Measurements from ENCODE around the gene FOXD1.
"Not testable (repeated sequence)": the region's sequence is repeated elsewhere in the genome, so short reads cannot be mapped to it uniquely, and the experiment has no call there.

The FOXD1 gene

DNA sequence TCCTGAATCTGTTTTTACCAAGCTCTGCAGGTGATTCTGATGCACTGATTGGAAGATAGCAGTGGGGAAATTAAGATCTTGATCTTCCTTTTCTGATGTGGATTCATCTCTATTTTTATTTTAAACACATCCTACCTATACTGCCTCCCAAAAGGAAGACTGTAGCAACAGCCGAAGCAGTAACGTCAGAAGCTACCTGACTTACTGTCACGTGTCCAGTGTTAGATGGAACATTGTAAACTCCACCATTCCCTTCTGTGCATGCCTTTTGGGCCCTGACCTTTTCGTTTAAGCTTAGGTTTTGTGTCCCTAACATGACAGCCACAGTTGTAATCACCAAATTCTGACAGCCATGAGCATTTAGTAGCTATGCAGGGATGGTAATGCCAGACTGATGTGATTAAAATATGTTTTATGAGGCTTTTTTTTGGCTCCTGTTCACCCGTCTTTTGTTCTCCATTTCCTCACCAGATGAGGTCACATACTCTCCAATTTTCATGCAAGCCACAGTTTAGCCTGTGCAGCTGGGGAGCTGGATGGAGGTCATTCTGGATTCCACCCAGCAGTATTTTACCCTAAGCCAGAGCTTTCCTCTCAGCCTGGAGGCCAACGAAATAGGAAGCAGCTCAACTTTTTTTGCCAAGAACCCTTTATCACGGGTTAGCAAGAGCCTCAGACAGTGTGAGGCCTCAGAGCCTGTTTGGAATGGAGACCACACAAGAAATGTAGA is 15.6 kb upstream of the FOXD1 start:
- H3K36me3 ChIP-seq (ENCODE audit: control insufficient read depth, low read length) = no peaks in the 10 kb centered on the region
- H3K4me3 ChIP-seq (ENCODE audit: low read length) = no peak overlapping the region
- H3K9me2 ChIP-seq (replicated peaks; ENCODE audit: control insufficient read depth, low read length) = no peaks in the 10 kb centered on the region
- no peaks in the 10 kb centered on the region for H3K79me2 ChIP-seq (ENCODE audit: control insufficient read depth, low read length)
- no peak for TF ChIP-seq EZH2phosphoT487 (IDR thresholded peaks at IDR 0.05; ENCODE audit: borderline replicate concordance, low read length)
- TF ChIP-seq, protein P1, sequence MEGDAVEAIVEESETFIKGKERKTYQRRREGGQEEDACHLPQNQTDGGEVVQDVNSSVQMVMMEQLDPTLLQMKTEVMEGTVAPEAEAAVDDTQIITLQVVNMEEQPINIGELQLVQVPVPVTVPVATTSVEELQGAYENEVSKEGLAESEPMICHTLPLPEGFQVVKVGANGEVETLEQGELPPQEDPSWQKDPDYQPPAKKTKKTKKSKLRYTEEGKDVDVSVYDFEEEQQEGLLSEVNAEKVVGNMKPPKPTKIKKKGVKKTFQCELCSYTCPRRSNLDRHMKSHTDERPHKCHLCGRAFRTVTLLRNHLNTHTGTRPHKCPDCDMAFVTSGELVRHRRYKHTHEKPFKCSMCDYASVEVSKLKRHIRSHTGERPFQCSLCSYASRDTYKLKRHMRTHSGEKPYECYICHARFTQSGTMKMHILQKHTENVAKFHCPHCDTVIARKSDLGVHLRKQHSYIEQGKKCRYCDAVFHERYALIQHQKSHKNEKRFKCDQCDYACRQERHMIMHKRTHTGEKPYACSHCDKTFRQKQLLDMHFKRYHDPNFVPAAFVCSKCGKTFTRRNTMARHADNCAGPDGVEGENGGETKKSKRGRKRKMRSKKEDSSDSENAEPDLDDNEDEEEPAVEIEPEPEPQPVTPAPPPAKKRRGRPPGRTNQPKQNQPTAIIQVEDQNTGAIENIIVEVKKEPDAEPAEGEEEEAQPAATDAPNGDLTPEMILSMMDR (IDR thresholded peaks at IDR 0.05; ENCODE audit: low read depth, low read length, poor library complexity, severe bottlenecking) = no peak
- no peaks in the 10 kb centered on the region for H4K20me1 ChIP-seq (ENCODE audit: control insufficient read depth, insufficient read depth, low read depth, low read length)
- H3K4me1 ChIP-seq (ENCODE audit: control insufficient read depth, low read length) = no peaks in the 10 kb centered on the region
- H3K4me2 ChIP-seq (ENCODE audit: low read length) = no peak overlapping the region
- H3K27me3 ChIP-seq (ENCODE audit: control insufficient read depth, low read length) = peaks cover 17% of the 10 kb centered on the region
- H3K9me3 ChIP-seq (ENCODE audit: control insufficient read depth, insufficient read depth, low read length) = no peaks in the 10 kb centered on the region; the same call in 1 of the 2 replicates
- no peaks in the 10 kb centered on the region for H3F3A ChIP-seq (ENCODE audit: control insufficient read depth, insufficient read depth)
- no peak overlapping the region for H3K27ac ChIP-seq (ENCODE audit: low read depth, low read length)

DNA sequence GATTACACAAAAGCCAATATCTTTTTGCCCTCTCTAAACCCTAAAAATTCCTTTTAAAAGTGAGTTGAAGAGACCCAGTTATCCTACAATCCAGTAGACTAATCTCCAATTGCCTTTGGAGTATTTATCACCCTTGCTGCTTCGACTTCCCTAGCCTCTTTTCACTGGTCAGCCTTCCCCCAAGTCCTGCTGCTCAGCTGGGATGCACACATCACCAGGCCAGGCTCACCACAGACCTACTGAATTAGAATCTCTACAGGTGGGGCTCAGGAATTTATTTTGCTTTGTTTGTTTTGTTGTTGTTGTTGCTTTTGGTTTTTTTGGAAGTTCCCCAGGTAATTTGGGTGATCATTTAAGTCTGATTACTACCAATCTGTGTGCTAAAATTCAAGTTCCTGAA is 11.6 kb upstream of the FOXD1 start:
- Histone ChIP-seq H3F3A (ENCODE audit: control insufficient read depth, insufficient read depth) (no peaks in the 10 kb centered on the region), H3K27ac (ENCODE audit: low read depth, low read length) (no peak overlapping the region), H3K9me2 (replicated peaks; ENCODE audit: control insufficient read depth, low read length) (no peaks in the 10 kb centered on the region), H3K36me3 (ENCODE audit: control insufficient read depth, low read length) (no peaks in the 10 kb centered on the region), H3K4me3 (ENCODE audit: low read length) (no peak overlapping the region), H3K4me2 (ENCODE audit: low read length) (no peak overlapping the region), H4K20me1 (ENCODE audit: control insufficient read depth, insufficient read depth, low read depth, low read length) (no peaks in the 10 kb centered on the region), H3K4me1 (ENCODE audit: control insufficient read depth, low read length) (no peaks in the 10 kb centered on the region), H3K27me3 (ENCODE audit: control insufficient read depth, low read length) (peaks cover 21% of the 10 kb centered on the region), H3K9me3 (ENCODE audit: control insufficient read depth, insufficient read depth, low read length) (no peaks in the 10 kb centered on the region), H3K79me2 (ENCODE audit: control insufficient read depth, low read length) (no peaks in the 10 kb centered on the region)
- no peak for TF ChIP-seq EZH2phosphoT487 (IDR thresholded peaks at IDR 0.05; ENCODE audit: borderline replicate concordance, low read length)
- TF ChIP-seq, protein P1 (IDR thresholded peaks at IDR 0.05; ENCODE audit: low read depth, low read length, poor library complexity, severe bottlenecking) = no peak

DNA sequence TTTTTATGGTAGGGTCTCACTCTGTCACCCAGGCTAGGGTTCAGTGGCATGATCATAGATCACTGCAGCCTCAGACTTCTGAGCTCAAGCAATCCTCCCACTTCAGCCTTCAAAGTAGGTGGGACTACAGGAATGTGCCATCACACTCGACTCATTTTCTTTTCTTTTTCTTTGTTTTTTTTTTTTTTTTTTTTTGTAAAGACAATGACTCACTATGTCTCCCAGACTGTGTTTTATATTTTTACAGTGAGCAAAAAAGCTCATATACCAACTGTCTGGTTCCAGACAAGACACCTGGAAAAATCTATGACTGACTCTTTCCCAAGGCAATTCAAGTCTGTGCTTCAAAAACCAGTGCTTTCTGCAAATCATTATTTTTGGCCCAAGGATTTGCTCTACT is 10.8 kb upstream of the FOXD1 start:
- no peaks in the 10 kb centered on the region for H3K9me2 ChIP-seq (replicated peaks; ENCODE audit: control insufficient read depth, low read length)
- H3K9me3 ChIP-seq (ENCODE audit: control insufficient read depth, insufficient read depth, low read length) = no peaks in the 10 kb centered on the region
- no peaks in the 10 kb centered on the region for H3K4me1 ChIP-seq (ENCODE audit: control insufficient read depth, low read length)
- no peak overlapping the region for H3K27ac ChIP-seq (ENCODE audit: low read depth, low read length)
- H3K36me3 ChIP-seq (ENCODE audit: control insufficient read depth, low read length) = no peaks in the 10 kb centered on the region
- TF ChIP-seq EZH2phosphoT487 (IDR thresholded peaks at IDR 0.05; ENCODE audit: borderline replicate concordance, low read length) = no peak
- TF ChIP-seq, protein P1 (IDR thresholded peaks at IDR 0.05; ENCODE audit: low read depth, low read length, poor library complexity, severe bottlenecking) = no peak
- no peaks in the 10 kb centered on the region for H3K79me2 ChIP-seq (ENCODE audit: control insufficient read depth, low read length)
- H3K27me3 ChIP-seq (ENCODE audit: control insufficient read depth, low read length) = peaks cover 18% of the 10 kb centered on the region
- no peak overlapping the region for H3K4me2 ChIP-seq (ENCODE audit: low read length)
- no peak overlapping the region for H3K4me3 ChIP-seq (ENCODE audit: low read length)
- H4K20me1 ChIP-seq (ENCODE audit: control insufficient read depth, insufficient read depth, low read depth, low read length) = no peaks in the 10 kb centered on the region
- H3F3A ChIP-seq (ENCODE audit: control insufficient read depth, insufficient read depth) = no peaks in the 10 kb centered on the region

DNA sequence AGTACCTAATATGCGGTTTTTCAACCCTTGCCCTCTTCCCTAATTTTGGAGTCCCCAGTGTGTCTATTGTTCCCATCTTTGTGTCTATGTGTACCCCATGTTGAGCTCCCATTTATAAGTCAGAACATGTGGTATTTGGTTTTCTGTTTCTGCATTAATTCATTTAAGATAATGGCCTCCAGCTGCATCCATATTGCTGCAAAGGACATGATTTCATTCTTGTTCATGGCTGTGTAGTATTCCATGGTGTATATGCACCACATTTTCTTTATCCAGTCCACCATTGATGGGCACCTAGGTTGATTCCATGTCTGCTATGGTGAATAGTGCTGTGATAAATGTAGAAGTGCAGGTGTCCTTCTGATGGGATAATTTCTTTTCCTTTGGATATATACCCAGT is 7.9 kb upstream of the FOXD1 start:
- not testable (repeated sequence) for H3K4me2 ChIP-seq (ENCODE audit: low read length); H3K4me1 ChIP-seq (ENCODE audit: control insufficient read depth, low read length); H3K9me2 ChIP-seq (replicated peaks; ENCODE audit: control insufficient read depth, low read length); H3K4me3 ChIP-seq (ENCODE audit: low read length); H3F3A ChIP-seq (ENCODE audit: control insufficient read depth, insufficient read depth); H3K27ac ChIP-seq (ENCODE audit: low read depth, low read length); H3K9me3 ChIP-seq (ENCODE audit: control insufficient read depth, insufficient read depth, low read length); H3K79me2 ChIP-seq (ENCODE audit: control insufficient read depth, low read length); H3K36me3 ChIP-seq (ENCODE audit: control insufficient read depth, low read length); H4K20me1 ChIP-seq (ENCODE audit: control insufficient read depth, insufficient read depth, low read depth, low read length)
- H3K27me3 ChIP-seq (ENCODE audit: control insufficient read depth, low read length) = peaks cover 24% of the 10 kb centered on the region

Data from DOHH2 (cell line).